ENCODE measurements around the gene C22orf15.
"Not testable (repeated sequence)": the region's sequence is repeated elsewhere in the genome, so short reads cannot be mapped to it uniquely, and the experiment has no call there.

C22orf15 gene, protein sequence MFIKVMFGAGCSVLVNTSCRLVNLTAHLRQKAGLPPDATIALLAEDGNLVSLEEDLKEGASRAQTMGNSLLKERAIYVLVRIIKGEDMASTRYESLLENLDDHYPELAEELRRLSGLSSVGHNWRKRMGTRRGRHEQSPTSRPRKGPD

DNA sequence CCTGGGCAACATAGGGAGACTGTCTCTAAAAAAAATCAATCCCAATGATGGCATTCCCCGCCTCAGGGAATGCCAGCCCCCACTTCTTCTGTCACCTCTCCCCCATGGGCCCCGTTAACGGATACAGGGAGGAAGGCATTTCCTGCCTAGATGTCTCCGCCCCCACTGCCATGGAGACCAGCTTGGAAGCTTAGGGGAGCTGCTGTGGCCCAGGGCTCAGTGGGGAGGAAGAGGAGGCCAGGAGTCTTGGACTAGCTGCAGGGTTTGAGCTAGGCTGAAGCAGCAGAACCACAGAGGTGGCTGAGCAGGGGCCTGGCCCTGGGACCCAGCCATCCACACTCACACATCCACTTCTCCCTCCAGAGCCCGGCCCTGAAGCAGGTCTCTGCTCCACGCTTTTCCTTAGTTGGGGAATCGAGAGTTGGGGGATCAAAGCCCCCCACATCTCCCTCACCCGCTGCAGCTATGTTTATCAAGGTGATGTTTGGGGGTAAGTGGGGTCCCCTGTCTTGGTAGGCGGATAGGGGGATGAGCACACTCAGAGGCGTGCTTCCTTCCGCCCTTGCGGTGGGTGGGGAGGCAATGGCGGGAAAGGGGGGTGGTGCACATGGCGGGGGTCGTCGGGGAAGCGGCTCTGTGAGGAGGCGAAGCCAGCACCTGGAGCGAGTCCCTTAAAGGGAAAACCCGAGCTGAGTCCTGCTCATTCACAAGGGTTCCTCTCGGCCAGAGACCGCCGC is at the start of gene C22orf15:
C22orf15 (plus strand) TSS at position 149 of the 737 bp plus-strand sequence; CDS start at position 466, 317 bp downstream.
- no peak for DNase-seq

- DNase-seq = no peak
Observed at GRCh38 chr22:23713696-23714595, 48.8 kb upstream of the C22orf15 start.

DNA sequence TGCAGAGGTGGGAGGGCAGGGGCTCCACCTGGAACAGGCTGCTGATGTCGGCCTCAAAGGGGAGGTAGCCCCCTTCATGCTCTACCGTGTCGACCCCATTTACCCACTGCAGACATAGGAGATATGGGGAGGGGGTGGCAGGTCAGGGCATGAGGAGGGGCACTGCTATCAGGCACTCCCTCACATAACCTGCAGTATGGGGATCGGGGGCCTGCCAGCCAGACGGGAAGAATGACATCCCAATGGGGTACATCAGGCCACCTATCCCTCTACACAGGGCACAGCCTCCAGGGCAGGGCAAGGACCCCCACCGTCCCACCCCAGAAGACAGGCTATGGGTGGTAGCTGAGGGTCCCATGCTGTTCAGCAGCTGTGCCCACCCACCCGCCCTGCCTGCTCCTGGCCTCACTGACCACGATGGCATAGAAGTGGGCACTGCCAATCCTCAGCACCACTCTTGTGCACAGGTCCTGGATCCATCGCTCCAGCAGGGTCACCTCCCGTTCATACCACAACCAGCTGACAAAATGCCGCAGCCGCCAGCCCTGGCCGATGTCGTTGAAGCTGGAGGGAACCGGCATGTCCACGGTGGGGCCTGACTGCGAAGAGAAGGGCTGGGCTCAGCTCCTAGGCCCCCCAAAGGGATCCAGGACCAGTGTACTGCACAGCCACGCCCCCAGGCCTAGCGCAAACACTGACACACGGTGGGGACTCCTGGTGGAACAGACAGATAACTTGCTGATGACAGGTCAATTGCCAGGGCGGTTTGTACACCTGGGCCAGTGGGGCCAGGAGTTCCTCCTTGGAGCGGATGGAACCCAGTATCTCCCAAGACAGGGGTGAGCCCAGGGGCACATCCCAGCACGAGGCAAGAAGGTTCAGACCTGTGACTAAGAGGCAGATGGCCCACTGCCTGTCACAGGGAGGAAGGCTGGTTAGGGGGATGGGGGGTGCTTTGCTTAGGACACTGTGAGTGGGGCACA is 47.9 kb upstream of the C22orf15 start:
- DNase-seq = no peak

DNA sequence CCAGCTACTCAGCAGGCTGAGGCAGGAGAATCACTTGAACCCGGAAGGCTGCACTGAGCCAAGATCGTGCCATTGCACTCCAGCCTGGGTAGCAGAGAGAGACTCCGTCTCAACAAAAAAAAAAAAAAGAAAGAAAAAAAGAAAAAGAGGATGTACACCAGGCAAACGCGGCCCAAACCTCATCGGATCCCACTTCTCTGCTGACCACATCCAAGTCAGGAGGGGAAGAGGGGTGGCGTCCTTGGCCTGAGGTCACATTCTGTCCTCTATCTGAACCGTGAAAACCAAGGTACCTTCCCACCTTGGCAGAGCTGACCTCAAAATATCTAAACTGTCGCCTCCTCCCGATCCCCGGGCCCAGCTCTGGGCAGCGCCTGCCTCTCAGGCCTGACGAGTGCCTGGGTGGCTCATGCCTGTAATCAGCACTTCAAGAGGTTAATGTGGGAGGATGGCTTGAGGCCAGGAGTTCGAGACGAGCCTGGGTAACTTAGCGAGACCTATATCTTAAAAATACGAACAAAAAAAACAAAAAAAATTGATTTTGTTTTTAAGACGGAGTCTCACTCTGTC is 46.9 kb upstream of the C22orf15 start:
- DNase-seq = no peak

DNA sequence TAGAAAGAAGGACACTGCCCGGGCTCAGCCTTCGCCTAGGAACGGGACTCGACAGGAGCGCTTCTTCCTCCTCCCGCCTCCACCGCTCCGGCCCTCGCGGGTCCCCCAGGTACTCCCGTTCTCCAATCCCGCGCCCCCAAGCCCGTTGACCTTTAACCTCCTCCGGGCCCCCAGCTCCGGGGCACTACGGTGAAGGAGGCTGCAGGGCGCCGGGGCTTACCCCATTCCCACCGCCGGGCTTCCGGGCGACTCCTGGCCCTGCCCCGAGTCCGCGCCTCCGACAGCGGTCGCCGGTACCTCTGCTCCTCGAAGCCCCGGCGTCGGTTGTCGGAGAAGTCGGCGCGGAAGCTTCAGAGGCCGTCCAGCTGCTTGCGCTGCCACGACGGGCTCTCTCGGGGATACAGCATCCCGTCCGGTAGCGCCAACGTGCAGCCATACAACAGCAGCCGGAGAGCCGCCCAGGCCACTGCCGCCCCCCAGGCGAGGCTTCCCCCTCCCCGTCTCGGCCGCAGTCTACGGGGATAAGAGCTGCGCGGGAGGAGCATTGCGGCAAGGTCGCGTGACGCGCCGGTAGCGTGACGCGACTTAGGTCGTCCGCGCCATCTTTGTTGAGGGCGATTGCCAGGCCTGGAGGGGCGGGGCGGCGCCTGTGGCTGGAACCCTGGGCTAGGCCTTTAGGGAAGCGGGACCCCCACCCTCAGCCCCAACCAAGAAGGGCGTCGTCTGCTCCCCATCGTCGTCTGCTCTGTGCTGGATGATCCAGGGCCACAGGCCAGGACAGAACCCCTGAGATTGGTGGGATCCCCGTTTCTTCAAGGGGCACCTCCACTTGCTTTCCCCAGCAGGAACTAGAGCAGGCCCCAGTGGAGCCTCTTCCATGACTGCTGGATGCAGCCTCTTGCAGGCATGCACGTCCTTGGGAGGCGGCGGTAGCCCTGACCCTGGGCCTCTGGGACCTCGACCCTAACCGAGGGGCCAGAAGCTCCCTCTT is 45.7 kb upstream of the C22orf15 start:
- DNase-seq = peak; percentile 87

- DNase-seq = no peak
Observed at GRCh38 chr22:23718371-23719165, 44.2 kb upstream of the C22orf15 start.

GRCh38 chr22:23720855-23721254 is 41.9 kb upstream of the C22orf15 start:
- DNase-seq = no peak

- DNase-seq = no peak
Observed at GRCh38 chr22:23722160-23722559, 40.6 kb upstream of the C22orf15 start.

DNA sequence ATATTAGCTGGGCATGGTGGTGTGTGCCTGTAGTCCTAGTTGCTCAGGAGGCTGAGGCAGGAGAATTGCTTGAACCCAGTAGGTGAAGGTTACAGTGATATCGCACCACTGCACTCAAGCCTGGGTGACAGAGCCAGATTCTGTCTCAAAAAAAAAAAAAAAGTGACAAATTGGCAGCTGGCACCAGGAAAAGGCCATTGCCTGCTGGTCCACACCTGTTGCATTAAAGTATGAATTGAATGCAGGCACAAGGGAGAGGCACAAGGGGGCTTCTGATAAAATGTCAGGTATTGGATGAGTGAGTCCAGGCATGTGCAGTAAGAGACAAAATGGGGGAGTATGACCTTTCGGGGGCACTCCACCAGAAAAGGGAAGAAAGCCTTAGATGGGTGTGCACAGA is 40.1 kb upstream of the C22orf15 start:
- no peak for DNase-seq

- DNase-seq = not testable (repeated sequence)
Observed at GRCh38 chr22:23728108-23728507, 34.7 kb upstream of the C22orf15 start.

- no peak for DNase-seq
Observed at GRCh38 chr22:23737696-23738095, 25.1 kb upstream of the C22orf15 start.

- DNase-seq = no peak
Observed at GRCh38 chr22:23742505-23743264, 20.1 kb upstream of the C22orf15 start.

GRCh38 chr22:23743303-23743705 is 19.5 kb upstream of the C22orf15 start:
- DNase-seq = no peak

DNA sequence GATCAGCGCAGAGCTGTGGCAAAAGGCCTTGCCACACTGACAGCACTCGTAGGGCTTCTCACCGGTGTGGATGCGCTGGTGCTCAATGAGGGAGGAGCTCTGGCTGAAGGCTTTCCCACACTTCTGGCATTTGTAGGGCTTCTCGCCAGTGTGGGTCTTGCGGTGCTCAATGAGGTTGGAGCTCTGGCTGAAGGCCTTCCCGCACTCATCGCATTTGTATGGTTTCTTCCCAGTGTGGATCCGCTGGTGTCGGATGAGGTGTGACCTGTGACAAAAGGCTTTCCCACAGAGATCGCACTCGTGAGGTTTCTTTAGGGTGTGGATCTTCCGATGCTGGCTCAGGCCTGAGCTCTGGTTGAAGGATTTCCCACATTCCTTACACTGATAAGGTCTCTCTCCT is 18.8 kb upstream of the C22orf15 start:
- DNase-seq = no peak

DNA sequence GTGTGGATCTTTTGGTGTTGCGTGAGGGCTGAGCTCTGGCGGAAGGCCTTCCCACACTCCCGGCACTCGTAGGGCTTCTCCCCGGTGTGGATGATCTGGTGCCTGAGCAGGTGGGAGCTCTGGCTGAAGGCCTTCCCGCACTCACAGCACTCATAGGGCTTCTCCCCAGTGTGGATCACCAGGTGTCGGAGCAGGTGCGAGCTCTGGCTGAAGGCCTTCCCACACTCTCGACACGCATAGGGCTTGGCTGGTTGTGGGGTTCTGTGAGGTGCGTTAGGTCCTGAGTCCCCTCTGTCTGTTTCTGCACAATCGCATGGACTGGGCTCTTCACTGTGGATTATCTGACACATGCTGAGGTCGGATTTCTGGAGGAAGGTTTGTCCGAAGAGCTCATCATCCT is 18.3 kb upstream of the C22orf15 start:
- DNase-seq = no peak

DNA sequence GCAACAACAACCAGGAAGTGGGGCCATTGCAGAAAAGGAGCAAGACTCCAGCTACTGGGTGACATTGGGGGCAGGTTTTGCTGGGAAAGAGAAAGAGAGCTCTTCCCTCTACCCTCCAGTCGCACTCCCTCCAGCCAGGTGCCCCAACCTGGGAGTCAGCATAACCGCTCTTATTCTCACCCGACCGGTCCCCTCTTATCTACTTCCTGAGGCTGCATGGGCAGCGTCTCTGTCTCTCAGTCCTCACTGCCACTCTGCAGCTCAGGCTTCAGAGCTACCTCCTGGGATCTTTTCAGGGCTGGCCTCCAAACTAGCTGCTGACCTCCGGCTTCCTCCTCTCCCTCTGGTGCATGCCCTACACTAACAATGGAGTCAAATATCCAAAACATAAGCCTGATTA is 17.0 kb upstream of the C22orf15 start:
- DNase-seq = no peak

GRCh38 chr22:23749841-23750301 is 12.9 kb upstream of the C22orf15 start:
- no peak for DNase-seq

- DNase-seq = no peak
Observed at GRCh38 chr22:23750367-23750713, 12.4 kb upstream of the C22orf15 start.

Measured in NCI-H1436 (cell line).